Raji (cell line): ENCODE results near the gene GLIPR1.
A peak's percentile ranks its signal among the peaks of the same experiment; 100 is the strongest.

Experiments used
- POLR2A ChIP-seq: IDR thresholded peaks from 2 replicates; pipeline ENCODE4 v1.6.1; 2011; ENCODE audit warnings: low read depth, low read length, control low read depth; ENCODE audit not compliant: insufficient read depth

Gene GLIPR1

GRCh38 chr12:75471902-75472890 is 8.4 kb upstream of the GLIPR1 start:
- TF ChIP-seq POLR2A: no peak

GRCh38 chr12:75474116-75474515 is 6.4 kb upstream of the GLIPR1 start:
- TF ChIP-seq POLR2A: no peak

DNA sequence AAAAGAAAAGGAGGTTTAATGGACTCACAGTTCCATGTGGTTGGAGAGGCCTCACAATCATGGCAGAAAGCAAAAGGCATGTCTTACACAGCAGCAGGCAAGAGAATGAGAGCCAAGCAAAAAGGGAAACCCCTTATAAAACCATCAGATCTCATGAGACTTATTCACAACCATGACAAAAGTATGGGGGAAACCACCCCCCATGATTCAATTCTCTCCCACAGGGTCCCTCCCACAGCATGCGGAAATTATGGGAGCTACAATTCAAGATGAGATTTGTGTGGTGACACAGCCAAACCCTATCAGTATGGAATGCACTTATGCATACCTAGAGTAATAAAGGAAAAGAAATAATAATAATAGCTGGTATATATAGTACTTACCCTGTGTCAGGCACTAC is 4.5 kb upstream of the GLIPR1 start:
- TF ChIP-seq POLR2A: no peak

DNA sequence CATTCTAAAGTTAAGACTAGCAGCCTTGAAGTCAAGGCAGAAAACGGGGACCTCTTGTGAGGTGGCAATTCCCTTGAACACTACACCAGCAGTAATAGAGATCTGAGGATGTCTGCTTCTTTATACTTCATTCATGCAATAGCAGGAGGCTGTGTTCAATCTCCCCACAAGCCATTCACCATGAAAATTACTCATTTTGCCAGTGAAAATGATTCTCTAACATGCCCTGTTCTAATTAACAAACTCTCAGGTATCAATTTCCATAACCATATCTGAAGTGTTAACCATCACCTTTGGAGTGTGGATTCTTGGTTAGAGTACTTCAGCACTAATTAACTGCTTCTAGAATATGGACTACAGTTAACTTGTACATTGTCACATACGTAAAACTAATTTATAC is 3.4 kb upstream of the GLIPR1 start:
- TF ChIP-seq POLR2A: no peak

DNA sequence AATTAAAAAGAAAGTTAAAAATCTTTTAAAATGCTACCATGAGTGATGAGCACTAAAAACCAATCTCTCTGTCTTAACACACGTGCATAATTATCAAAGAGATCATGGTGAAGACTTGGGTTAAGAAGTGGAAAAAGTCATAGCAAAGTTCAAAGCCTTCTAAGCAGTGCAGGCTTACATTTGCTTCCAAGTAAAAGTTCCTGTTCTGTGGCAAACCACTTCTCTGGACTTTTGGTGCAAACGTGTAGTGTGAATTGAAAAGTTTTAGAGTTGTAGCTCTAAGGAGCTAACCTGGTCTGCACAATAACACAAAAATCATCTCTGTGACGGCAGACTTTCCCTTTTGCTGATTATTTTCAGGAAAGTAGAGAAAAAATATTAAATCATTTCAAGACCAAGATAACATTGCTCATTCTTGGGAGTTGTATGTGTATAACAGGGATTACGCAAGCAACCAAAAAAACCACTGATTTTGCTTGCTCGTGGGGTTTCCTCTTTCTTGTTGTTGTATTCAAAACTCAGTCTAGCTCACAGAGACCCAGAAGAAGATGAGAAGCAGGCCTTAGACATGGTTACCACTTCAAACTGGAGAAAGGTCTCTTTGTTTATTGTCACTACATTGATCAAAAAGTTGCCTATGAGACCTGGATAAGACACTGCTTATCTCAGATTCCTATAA is 2.3 kb upstream of the GLIPR1 start:
- TF ChIP-seq POLR2A: no peak

DNA sequence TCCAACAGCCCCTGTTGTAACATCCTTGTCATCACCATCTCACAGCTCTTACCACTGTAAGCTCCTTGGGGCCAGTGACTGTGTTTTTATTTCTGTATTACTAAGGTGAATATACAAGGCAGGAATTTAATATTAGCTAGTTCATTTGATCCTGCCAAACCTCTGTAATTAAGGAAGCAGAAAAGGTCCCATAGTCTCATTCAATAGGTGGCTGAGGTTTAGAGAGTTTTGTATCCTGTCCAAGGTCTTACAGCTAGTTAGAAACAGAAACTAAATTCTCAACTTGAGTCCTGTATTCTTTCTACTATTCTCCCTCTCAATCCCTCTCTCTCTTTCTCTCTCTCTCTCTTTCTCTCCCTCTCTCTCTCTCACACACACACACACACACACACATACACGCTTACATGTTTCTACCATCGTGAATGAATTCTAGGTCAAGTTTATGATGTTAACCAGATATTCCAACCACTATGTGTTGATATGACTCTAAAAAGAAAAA is 543 bp upstream of the GLIPR1 start:
- no peak for TF ChIP-seq POLR2A

DNA sequence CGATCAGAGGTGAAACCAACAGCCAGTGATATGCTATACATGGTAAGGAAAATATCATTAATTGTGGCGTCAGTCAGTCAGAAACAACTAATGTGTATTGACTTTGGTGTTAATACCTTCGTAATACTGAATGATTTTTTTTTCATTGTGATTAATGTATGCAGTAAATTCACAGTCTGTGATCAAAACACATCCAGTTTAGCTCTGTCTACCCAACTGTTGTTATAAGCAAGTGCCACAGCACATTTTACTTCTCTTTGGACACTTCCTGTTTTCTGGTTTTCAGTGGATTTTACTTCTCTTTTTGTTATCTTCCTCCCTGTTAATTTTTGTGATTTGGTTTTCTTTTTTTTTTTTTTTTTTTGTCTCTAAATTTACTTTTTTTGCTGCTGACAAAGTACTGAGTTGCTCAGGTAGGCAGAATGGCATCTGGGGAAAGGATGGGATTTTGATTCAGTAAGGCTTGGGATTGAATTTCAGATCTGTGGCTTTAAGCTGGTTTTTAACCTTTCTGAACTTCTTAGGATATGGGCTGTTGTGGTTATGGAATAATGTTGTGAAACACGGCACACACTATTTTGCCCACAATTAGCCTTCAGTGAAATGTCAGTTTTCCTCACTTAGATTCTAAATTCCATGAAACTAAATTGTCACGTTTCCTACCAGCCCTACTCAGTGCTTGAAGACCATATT is 604 bp downstream of the GLIPR1 start:
- peak; percentile 29; the same call in 1 of the 2 replicates for TF ChIP-seq POLR2A

- TF ChIP-seq POLR2A: no peak
Measured at GRCh38 chr12:75481774-75482173, 1.2 kb downstream of the GLIPR1 start.

DNA sequence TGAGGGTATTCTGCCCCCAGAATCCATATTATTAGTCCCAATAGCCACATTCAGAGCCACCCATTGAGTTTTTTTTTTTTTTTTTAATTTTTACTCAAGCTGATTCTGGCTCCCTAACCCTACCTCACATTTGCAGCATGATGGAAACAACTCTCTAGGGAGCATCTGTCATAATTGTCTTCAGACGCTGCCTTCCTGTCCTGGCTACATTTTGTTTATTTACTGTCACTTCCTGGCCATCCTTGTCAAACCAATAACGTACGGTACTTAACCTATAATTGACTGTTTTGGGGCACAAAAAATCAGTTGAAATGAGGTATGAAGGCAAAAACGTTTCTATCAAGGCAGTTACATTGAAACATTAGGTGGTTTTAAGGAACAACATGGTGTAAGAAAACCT is 2.1 kb downstream of the GLIPR1 start:
- no peak for TF ChIP-seq POLR2A

DNA sequence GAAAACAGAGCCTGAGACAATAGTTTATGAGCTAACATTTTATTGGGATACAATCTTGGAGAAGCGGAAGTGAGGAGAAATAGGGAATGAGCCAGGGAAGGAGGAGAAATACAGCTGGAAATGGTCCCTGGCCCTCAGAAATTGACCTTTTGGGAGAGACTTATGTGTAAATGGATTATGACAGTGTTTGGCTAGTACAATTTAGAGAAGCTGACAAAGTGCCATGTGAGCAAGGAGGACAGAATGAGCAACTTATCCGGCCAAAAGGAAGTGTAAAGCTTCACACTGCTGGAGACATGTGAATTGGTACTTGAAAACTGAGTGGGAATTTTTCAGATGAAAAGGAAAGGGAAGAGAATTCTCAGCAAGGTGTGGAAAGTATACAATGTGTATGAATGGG is 2.9 kb downstream of the GLIPR1 start:
- no peak for TF ChIP-seq POLR2A

- TF ChIP-seq POLR2A: no peak
Measured at GRCh38 chr12:75487308-75487707, 6.8 kb downstream of the GLIPR1 start.

GRCh38 chr12:75488553-75488952 is 8.0 kb downstream of the GLIPR1 start:
- TF ChIP-seq POLR2A: no peak

DNA sequence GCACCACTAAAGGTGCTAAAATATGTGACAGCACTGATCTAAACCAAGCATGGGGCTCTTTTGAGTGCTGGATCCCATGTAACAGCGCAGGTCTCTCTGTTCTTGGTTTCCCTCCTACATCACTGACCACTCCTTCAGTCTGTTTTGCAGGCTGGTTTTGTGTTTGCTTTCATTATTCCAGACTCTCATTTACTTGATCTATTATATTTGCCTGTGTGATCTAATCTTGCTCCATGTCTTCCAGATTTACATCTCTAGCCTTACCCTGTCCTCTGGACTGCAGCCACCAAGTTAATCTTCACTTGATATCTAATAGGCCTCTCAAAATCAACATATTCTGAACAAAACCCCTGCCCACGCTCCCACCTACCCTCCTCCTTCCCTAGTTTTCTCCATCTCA is 8.6 kb downstream of the GLIPR1 start:
- TF ChIP-seq POLR2A: no peak

- no peak for TF ChIP-seq POLR2A
Measured at GRCh38 chr12:75489613-75490210, 9.2 kb downstream of the GLIPR1 start.

- TF ChIP-seq POLR2A: no peak
Measured at GRCh38 chr12:75491169-75491568, 10.6 kb downstream of the GLIPR1 start.
